ENCODE results near the gene CDH13.

The CDH13 gene

DNA sequence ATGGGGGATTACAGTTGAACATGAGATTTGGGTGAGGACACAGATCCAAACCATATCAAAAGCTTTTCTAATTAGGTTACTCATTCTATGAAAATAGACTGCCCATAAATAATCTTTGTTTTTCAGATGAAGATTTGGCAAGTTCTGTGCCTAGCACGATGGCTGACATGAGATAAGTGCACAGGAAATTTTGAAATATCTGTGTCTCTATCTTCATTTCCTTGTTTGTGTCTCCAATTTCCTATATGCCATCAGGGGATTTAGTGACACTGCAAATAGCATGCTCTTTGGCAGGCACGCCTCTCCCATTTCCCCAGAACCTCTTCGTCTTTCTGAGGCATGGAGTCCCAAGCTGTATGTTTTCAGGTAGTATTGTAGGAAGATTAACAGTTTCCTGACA is 544.6 kb downstream of the CDH13 start:
- Histone ChIP-seq H3K9ac (ENCODE audit: low read length) (no peak overlapping the region), H3K9me3 (ENCODE audit: control insufficient read depth, insufficient read depth, low read depth, low read length) (no peaks in the 10 kb centered on the region), H3K4me3 (ENCODE audit: low read depth, low read length) (no peak overlapping the region), H3K4me1 (ENCODE audit: control insufficient read depth, insufficient read depth, low read length) (no peaks in the 10 kb centered on the region), H3K27me3 (ENCODE audit: control insufficient read depth, insufficient read depth, low read length) (no peaks in the 10 kb centered on the region), H3K36me3 (ENCODE audit: control insufficient read depth, insufficient read depth, low read length) (no peaks in the 10 kb centered on the region), H3K27ac (ENCODE audit: low read depth, low read length) (no peak overlapping the region)

DNA sequence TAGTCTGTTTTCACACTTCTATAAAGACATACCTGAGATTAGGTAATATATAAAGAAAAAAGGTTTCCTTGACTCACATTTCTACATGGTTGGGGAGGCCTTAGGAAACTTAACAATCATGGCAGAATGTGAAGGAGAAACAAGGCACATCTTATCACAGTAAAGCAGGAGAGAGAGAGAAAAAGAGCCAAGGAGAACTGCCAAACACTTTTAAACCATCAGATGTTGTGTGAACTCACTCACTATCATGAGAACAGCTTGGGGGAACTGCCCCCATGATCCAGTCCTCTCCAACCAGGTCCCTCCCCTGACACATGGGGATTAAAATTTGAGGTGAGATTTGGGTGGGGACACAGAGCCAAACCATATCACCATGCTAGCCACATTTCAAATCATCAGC is 547.9 kb downstream of the CDH13 start:
- no peaks in the 10 kb centered on the region for H3K9me3 ChIP-seq (ENCODE audit: control insufficient read depth, insufficient read depth, low read depth, low read length)
- H3K4me1 ChIP-seq (ENCODE audit: control insufficient read depth, insufficient read depth, low read length): no peaks in the 10 kb centered on the region
- H3K9ac ChIP-seq (ENCODE audit: low read length): no peak overlapping the region
- no peaks in the 10 kb centered on the region for H3K36me3 ChIP-seq (ENCODE audit: control insufficient read depth, insufficient read depth, low read length)
- no peaks in the 10 kb centered on the region for H3K27me3 ChIP-seq (ENCODE audit: control insufficient read depth, insufficient read depth, low read length)
- no peak overlapping the region for H3K27ac ChIP-seq (ENCODE audit: low read depth, low read length)
- no peak overlapping the region for H3K4me3 ChIP-seq (ENCODE audit: low read depth, low read length)

DNA sequence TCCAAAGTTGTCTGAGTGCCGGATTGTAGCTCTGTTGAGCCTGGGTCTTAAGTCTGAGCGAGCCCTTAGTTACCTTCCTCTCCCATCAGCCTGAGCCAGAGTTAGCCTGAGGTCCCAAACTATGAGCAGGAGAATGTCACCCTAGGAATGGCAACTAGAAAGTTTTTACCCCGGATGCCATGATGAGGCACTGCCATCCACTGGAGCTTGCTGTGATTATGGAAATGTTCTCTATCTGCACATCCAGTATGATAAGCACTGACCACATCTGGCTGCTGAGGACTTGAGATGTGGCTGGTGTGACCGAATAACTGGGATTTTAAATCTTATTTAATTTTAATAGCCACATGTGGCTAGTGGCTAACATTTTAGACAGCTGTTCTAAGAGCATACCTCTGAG is 550.0 kb downstream of the CDH13 start:
- H3K9ac ChIP-seq (ENCODE audit: low read length): no peak overlapping the region
- no peak overlapping the region for H3K4me3 ChIP-seq (ENCODE audit: low read depth, low read length)
- no peaks in the 10 kb centered on the region for H3K36me3 ChIP-seq (ENCODE audit: control insufficient read depth, insufficient read depth, low read length)
- H3K27ac ChIP-seq (ENCODE audit: low read depth, low read length): no peak overlapping the region
- H3K4me1 ChIP-seq (ENCODE audit: control insufficient read depth, insufficient read depth, low read length): no peaks in the 10 kb centered on the region
- no peaks in the 10 kb centered on the region for H3K9me3 ChIP-seq (ENCODE audit: control insufficient read depth, insufficient read depth, low read depth, low read length)
- no peaks in the 10 kb centered on the region for H3K27me3 ChIP-seq (ENCODE audit: control insufficient read depth, insufficient read depth, low read length)

DNA sequence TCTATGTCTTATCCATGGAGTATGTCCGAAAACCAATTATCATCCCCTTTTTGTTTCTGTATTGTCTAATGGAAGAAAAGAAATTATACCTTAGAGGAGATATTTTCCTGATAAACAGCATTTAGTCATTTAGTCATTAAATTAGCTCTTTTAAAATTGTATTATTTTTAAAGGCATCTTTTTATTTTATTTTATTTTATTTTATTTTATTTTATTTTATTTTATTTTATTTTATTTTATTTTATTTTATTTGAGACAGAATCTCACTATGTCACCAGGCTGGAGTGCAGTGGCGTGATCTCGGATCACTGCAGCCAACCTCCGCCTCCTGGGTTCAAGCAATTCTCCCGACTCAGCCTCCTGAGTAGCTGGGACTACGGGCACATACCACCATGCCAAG is 559.1 kb downstream of the CDH13 start:
- Histone ChIP-seq H3K9me3 (ENCODE audit: control insufficient read depth, insufficient read depth, low read depth, low read length) (no peaks in the 10 kb centered on the region), H3K4me1 (ENCODE audit: control insufficient read depth, insufficient read depth, low read length) (no peaks in the 10 kb centered on the region), H3K27me3 (ENCODE audit: control insufficient read depth, insufficient read depth, low read length) (no peaks in the 10 kb centered on the region), H3K9ac (ENCODE audit: low read length) (no peak overlapping the region), H3K36me3 (ENCODE audit: control insufficient read depth, insufficient read depth, low read length) (no peaks in the 10 kb centered on the region), H3K4me3 (ENCODE audit: low read depth, low read length) (no peak overlapping the region), H3K27ac (ENCODE audit: low read depth, low read length) (no peak overlapping the region)

DNA sequence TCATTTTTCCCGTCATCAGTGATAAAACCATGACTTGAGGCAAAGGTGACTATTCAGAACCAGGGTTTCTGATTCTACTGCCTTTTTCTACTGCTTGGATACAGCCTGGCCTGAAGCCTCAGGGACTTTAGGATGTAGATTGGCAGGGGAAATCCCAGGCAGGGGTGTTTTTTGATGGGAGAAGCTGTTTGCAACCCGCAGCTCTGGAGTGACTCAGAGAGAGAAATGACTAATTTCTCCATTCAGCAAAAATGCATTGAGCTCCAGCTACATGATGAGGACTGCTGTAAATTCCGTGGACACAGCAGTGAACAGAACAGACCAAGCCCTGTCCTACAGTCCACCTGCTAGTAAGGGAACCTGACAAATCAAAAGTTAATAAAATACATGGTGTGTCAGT is 560.6 kb downstream of the CDH13 start:
- Histone ChIP-seq H3K27ac (ENCODE audit: low read depth, low read length) (no peak overlapping the region), H3K9ac (ENCODE audit: low read length) (no peak overlapping the region), H3K27me3 (ENCODE audit: control insufficient read depth, insufficient read depth, low read length) (0 out of 2 replicates have a peak, but pooled peaks cover under 1% of the 10 kb centered on the region), H3K4me1 (ENCODE audit: control insufficient read depth, insufficient read depth, low read length) (no peaks in the 10 kb centered on the region), H3K36me3 (ENCODE audit: control insufficient read depth, insufficient read depth, low read length) (no peaks in the 10 kb centered on the region), H3K4me3 (ENCODE audit: low read depth, low read length) (no peak overlapping the region), H3K9me3 (ENCODE audit: control insufficient read depth, insufficient read depth, low read depth, low read length) (no peaks in the 10 kb centered on the region)

DNA sequence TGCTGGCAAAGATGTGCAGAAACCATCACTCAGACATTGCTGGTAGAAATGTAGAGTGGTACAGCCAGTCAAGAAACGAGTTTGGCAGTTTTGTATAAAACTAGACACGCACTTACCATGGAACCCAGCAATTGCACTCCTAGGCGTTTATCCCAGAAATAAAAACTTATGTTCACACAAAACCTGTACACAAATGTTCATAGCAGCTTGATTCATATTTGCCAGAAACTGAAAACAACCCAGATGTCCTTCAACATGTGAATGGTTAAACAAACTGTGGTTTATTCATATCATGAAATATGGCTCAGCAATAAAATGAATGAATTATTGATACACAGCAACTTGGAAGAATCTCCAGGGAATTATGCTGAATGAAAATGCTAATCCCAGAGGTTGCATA is 570.0 kb downstream of the CDH13 start:
- H3K9me3 ChIP-seq (ENCODE audit: control insufficient read depth, insufficient read depth, low read depth, low read length): no peaks in the 10 kb centered on the region
- no peak overlapping the region for H3K27ac ChIP-seq (ENCODE audit: low read depth, low read length)
- no peaks in the 10 kb centered on the region for H3K4me1 ChIP-seq (ENCODE audit: control insufficient read depth, insufficient read depth, low read length)
- H3K27me3 ChIP-seq (ENCODE audit: control insufficient read depth, insufficient read depth, low read length): 0 out of 2 replicates have a peak, but pooled peaks cover 3% of the 10 kb centered on the region
- no peak overlapping the region for H3K9ac ChIP-seq (ENCODE audit: low read length)
- H3K36me3 ChIP-seq (ENCODE audit: control insufficient read depth, insufficient read depth, low read length): no peaks in the 10 kb centered on the region
- H3K4me3 ChIP-seq (ENCODE audit: low read depth, low read length): no peak overlapping the region

DNA sequence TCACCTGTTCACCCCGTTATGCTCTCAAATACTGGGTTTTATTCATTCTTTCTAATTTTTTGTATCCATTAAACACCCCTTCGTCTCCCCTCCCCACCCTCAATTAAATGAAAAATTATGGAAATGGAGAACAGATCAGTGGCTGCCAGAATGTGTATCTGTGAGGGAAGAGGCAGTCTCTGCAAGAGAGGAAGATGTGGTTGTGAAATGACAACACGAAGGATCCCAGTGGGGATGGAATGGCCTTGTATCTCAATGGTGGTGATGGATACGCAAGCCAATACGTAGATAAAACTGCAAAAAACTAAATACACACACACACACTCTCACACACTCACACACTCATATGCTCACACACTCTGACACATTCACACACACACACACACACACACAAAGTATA is 570.7 kb downstream of the CDH13 start:
- no peak overlapping the region for H3K9ac ChIP-seq (ENCODE audit: low read length)
- no peaks in the 10 kb centered on the region for H3K36me3 ChIP-seq (ENCODE audit: control insufficient read depth, insufficient read depth, low read length)
- no peaks in the 10 kb centered on the region for H3K4me1 ChIP-seq (ENCODE audit: control insufficient read depth, insufficient read depth, low read length)
- H3K27ac ChIP-seq (ENCODE audit: low read depth, low read length): no peak overlapping the region
- H3K4me3 ChIP-seq (ENCODE audit: low read depth, low read length): no peak overlapping the region
- H3K9me3 ChIP-seq (ENCODE audit: control insufficient read depth, insufficient read depth, low read depth, low read length): no peaks in the 10 kb centered on the region
- H3K27me3 ChIP-seq (ENCODE audit: control insufficient read depth, insufficient read depth, low read length): 0 out of 2 replicates have a peak, but pooled peaks cover 2% of the 10 kb centered on the region

DNA sequence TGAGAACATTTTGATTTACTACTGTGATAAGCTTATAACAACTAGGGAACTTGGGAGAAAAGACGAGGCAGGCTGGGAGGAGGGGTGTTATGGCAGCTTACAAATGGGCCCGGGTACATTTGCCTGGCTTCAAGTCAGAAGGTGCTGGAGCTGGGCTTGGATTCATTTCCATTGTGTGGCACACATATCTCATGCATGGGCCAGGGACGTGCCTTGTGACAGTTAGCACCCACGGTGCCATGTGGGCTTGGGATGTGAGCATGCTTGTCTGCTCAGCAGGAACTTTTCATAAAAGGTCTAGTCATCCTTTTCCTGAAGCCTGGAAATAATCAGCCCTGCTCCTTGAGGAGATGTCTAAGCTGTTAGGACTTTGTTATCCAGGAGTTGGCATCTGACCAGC is 572.2 kb downstream of the CDH13 start:
- no peaks in the 10 kb centered on the region for H3K9me3 ChIP-seq (ENCODE audit: control insufficient read depth, insufficient read depth, low read depth, low read length)
- H3K9ac ChIP-seq (ENCODE audit: low read length): no peak overlapping the region
- H3K4me1 ChIP-seq (ENCODE audit: control insufficient read depth, insufficient read depth, low read length): no peaks in the 10 kb centered on the region
- no peaks in the 10 kb centered on the region for H3K27me3 ChIP-seq (ENCODE audit: control insufficient read depth, insufficient read depth, low read length)
- H3K4me3 ChIP-seq (ENCODE audit: low read depth, low read length): no peak overlapping the region
- H3K27ac ChIP-seq (ENCODE audit: low read depth, low read length): no peak overlapping the region
- H3K36me3 ChIP-seq (ENCODE audit: control insufficient read depth, insufficient read depth, low read length): no peaks in the 10 kb centered on the region

DNA sequence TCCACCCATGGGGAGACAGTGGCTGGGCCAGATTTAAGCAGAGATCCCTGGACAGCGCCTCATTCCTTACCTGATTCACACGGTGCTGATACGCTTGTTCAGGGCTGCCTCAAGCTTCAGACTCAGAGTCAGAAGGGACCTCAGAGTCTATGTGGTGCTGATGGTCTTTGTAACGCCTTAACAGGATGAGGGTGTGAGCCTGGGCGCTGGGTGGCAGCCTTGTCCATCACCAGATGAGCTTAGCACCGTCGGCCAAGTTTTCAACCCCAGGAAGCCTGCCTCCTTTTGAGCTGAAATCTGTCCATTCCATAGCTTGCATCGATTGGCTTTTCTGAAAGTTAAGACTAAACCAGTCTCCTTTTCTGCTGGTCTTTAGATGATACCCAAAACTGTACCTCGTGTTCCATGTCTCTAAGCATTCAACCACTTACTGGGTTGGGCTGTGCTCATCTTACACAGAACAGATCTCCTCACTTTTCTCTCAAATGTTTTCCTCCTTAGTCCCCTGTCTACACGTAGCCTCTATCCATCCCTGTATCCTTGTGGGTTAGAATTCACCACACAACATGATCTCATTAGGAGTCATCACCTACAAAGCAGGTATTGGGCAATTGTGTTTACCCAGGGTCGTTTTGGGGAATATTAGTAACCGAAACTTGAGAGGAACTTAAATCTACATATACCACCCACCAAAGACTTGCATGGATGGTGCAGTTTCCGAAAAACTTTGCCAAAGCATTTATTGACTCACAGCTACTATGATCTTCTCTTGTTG is 573.4 kb downstream of the CDH13 start:
- Histone ChIP-seq H3K27ac (ENCODE audit: low read depth, low read length) (no peak overlapping the region), H3K9ac (ENCODE audit: low read length) (no peak overlapping the region), H3K4me3 (ENCODE audit: low read depth, low read length) (no peak overlapping the region), H3K27me3 (ENCODE audit: control insufficient read depth, insufficient read depth, low read length) (no peaks in the 10 kb centered on the region), H3K9me3 (ENCODE audit: control insufficient read depth, insufficient read depth, low read depth, low read length) (no peaks in the 10 kb centered on the region), H3K4me1 (ENCODE audit: control insufficient read depth, insufficient read depth, low read length) (no peaks in the 10 kb centered on the region), H3K36me3 (ENCODE audit: control insufficient read depth, insufficient read depth, low read length) (no peaks in the 10 kb centered on the region)

DNA sequence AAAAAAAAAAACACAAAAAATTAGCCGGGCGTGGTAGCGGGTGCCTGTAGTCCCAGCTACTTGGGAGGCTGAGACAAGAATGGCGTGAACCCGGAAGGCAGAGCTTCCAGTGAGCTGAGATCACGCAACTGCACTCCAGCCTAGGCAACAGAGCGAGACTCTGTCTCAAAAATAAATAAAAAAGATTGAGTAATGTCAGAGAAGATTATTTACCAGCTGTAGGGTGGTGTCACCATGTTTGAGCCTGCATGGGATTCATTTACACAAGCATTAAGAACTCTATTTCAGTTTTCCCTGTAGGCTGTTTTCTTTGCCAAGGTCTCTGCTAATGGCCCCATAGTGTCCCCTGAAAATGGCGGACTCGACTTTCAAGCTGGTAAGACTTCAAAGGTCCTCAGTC is 575.0 kb downstream of the CDH13 start:
- Histone ChIP-seq H3K27me3 (ENCODE audit: control insufficient read depth, insufficient read depth, low read length) (no peaks in the 10 kb centered on the region), H3K27ac (ENCODE audit: low read depth, low read length) (no peak overlapping the region), H3K36me3 (ENCODE audit: control insufficient read depth, insufficient read depth, low read length) (no peaks in the 10 kb centered on the region), H3K4me1 (ENCODE audit: control insufficient read depth, insufficient read depth, low read length) (no peaks in the 10 kb centered on the region), H3K9ac (ENCODE audit: low read length) (no peak overlapping the region), H3K4me3 (ENCODE audit: low read depth, low read length) (no peak overlapping the region), H3K9me3 (ENCODE audit: control insufficient read depth, insufficient read depth, low read depth, low read length) (no peaks in the 10 kb centered on the region)

DNA sequence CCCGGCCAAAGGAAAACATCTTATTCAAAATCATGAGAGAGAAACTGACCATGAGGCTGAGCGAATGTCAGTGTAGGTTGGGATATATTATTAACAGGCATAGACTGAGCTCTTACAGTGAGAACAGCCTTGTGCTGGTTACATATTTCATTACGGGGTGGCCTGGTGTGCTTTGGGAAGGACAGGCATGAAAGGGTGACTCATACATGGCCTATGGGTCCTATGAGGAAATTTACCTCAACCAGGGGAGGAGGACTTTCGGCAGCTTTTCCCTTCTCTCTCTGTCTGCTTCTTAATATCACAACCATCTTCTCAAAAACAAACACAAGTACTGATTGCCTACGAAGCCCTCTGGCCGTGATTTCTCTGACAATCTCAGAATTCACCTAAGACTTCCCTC is 579.1 kb downstream of the CDH13 start:
- Histone ChIP-seq H3K4me1 (ENCODE audit: control insufficient read depth, insufficient read depth, low read length) (no peaks in the 10 kb centered on the region), H3K9me3 (ENCODE audit: control insufficient read depth, insufficient read depth, low read depth, low read length) (no peaks in the 10 kb centered on the region), H3K9ac (ENCODE audit: low read length) (no peak overlapping the region), H3K36me3 (ENCODE audit: control insufficient read depth, insufficient read depth, low read length) (no peaks in the 10 kb centered on the region), H3K4me3 (ENCODE audit: low read depth, low read length) (no peak overlapping the region), H3K27me3 (ENCODE audit: control insufficient read depth, insufficient read depth, low read length) (no peaks in the 10 kb centered on the region), H3K27ac (ENCODE audit: low read depth, low read length) (no peak overlapping the region)
